HCT116 (cell line): Measurements from ENCODE around the gene AKR1B1.

ENCODE experiments used
- EGR1 ChIP-seq: IDR thresholded peaks from 2 replicates; pipeline ENCODE4 v1.6.1; 2012; ENCODE audit warnings: low read depth
- EZH2 ChIP-seq: fragments of 200-600 bp; sonication (generic); IDR thresholded peaks from 2 replicates; pipeline ENCODE4 v1.6.1; 2017; ENCODE audit warnings: antibody characterized with exemption, mixed run types
- EZH2phosphoT487 ChIP-seq: fragments of 200-600 bp; IDR thresholded peaks from 2 replicates; pipeline ENCODE4 v1.6.1; 2018; ENCODE audit warnings: antibody characterized with exemption, borderline replicate concordance
- POLR2A ChIP-seq: IDR thresholded peaks from 2 replicates; pipeline ENCODE4 v1.7.0; 2011; ENCODE audit warnings: borderline replicate concordance; ENCODE audit not compliant: insufficient read depth, insufficient read length; ENCODE audit errors: extremely low read depth
- POLR2AphosphoS5 ChIP-seq: IDR thresholded peaks from 2 replicates; pipeline ENCODE4 v1.6.1; 2011; ENCODE audit warnings: mild to moderate bottlenecking, low read depth, low read length, moderate library complexity
- ZFX ChIP-seq: fragments of 450-650 bp; IDR thresholded peaks from 2 replicates; pipeline ENCODE4 v1.6.1; 2017
- TF ChIP-seq, protein P1 (sequence below), 3 experiments: fragments of 200-600 bp in 1 of 3; sonication (generic) in 1 of 3; IDR thresholded peaks in 2 of 3; conservative IDR thresholded peaks in 1 of 3; 2 replicates each; pipeline ENCODE4 v1.5.1; 2012 to 2017; ENCODE audit warnings: low read depth in 2 of 3, low read length in 2 of 3, antibody characterized with exemption in 1 of 3, borderline replicate concordance in 1 of 3, control low read depth in 1 of 3, mild to moderate bottlenecking in 1 of 3, mixed read lengths in 1 of 3, mixed run types in 1 of 3, moderate library complexity in 1 of 3; ENCODE audit not compliant: insufficient read depth in 1 of 3
- TF ChIP-seq, protein P2 (sequence below): IDR thresholded peaks from 2 replicates; pipeline ENCODE4 v1.6.1; 2012

DNA sequence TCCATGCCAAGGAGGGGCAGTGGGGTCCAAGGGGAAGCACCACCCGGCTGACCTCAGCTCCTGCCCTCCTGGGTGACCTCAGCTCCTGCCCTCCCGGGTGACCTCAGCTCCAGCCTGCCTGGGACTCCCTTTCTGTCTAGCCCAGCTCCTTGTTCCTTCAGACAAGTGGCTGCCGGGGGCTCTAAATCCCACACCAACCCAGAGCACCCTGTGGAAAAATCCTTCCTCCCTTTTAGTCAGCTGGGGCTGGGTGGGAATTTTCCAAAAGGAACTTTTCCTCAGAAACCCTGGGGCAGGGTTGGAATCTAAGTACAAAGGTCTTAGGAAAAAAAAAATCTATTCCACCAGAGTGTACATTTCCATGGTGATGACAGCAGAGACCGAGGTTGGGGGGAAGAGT lies 36.3 kb downstream of the AKR1B1 start:
- TF ChIP-seq EGR1 (no peak), EZH2 (no peak), POLR2A (no peak), POLR2AphosphoS5 (no peak), EZH2phosphoT487 (no peak), ZFX (no peak)
- TF ChIP-seq, protein P1, sequence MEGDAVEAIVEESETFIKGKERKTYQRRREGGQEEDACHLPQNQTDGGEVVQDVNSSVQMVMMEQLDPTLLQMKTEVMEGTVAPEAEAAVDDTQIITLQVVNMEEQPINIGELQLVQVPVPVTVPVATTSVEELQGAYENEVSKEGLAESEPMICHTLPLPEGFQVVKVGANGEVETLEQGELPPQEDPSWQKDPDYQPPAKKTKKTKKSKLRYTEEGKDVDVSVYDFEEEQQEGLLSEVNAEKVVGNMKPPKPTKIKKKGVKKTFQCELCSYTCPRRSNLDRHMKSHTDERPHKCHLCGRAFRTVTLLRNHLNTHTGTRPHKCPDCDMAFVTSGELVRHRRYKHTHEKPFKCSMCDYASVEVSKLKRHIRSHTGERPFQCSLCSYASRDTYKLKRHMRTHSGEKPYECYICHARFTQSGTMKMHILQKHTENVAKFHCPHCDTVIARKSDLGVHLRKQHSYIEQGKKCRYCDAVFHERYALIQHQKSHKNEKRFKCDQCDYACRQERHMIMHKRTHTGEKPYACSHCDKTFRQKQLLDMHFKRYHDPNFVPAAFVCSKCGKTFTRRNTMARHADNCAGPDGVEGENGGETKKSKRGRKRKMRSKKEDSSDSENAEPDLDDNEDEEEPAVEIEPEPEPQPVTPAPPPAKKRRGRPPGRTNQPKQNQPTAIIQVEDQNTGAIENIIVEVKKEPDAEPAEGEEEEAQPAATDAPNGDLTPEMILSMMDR (IDR thresholded peaks at IDR 0.05 in 2 of 3, conservative IDR thresholded peaks at IDR 0.05 in 1 of 3; ENCODE audit: borderline replicate concordance in 1 of 3, insufficient read depth in 1 of 3, low read depth in 2 of 3, low read length in 2 of 3) = no peak
- TF ChIP-seq, protein P2, sequence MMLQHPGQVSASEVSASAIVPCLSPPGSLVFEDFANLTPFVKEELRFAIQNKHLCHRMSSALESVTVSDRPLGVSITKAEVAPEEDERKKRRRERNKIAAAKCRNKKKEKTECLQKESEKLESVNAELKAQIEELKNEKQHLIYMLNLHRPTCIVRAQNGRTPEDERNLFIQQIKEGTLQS = no peak
